Measurements from ENCODE around the gene NOTUM.

DNA sequence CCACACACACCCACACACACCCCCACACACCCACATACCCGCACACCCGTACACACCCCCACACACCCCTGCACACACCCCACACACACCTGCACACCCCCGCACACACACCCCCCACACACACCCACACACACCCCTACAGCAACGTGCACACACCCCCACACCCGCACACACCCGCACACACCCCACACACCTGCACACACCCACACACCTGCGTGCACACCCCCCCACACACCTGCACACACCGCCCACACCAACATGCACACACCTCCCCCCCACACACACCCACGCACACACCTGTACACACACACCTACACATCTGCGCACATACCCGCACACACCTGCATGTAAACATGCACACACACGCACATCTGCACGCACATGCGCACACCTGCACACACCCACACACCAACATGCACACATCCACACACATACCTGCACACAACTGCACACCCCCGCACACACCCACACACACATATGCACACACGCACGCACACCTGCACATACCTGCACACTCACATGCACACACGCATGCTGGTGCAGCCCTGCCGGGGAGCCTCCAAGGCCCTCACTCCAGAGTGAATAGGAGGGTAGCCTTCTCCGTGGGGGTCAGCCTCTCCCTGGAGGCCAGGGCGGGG is 23.9 kb upstream of the NOTUM start:
- TF ChIP-seq ZNF48 (tag by site-specific recombination; IDR thresholded peaks at IDR 0.05) (no peak), ZNF138 (tag by site-specific recombination; IDR thresholded peaks at IDR 0.05; ENCODE audit: borderline replicate concordance) (no peak), ZNF792 (tag by site-specific recombination; IDR thresholded peaks at IDR 0.05) (no peak), ELK4 (IDR thresholded peaks at IDR 0.05; ENCODE audit: borderline replicate concordance, low read depth, low read length) (no peak), ZNF777 (tag by site-specific recombination; IDR thresholded peaks at IDR 0.05; ENCODE audit: borderline replicate concordance) (no peak), ZNF830 (tag by site-specific recombination; IDR thresholded peaks at IDR 0.05; ENCODE audit: low read depth) (no peak), REST (tag by site-specific recombination; IDR thresholded peaks at IDR 0.05) (no peak)
- TF ChIP-seq, protein P1, sequence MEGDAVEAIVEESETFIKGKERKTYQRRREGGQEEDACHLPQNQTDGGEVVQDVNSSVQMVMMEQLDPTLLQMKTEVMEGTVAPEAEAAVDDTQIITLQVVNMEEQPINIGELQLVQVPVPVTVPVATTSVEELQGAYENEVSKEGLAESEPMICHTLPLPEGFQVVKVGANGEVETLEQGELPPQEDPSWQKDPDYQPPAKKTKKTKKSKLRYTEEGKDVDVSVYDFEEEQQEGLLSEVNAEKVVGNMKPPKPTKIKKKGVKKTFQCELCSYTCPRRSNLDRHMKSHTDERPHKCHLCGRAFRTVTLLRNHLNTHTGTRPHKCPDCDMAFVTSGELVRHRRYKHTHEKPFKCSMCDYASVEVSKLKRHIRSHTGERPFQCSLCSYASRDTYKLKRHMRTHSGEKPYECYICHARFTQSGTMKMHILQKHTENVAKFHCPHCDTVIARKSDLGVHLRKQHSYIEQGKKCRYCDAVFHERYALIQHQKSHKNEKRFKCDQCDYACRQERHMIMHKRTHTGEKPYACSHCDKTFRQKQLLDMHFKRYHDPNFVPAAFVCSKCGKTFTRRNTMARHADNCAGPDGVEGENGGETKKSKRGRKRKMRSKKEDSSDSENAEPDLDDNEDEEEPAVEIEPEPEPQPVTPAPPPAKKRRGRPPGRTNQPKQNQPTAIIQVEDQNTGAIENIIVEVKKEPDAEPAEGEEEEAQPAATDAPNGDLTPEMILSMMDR (tag by site-specific recombination; IDR thresholded peaks at IDR 0.05): no peak
- TF ChIP-seq, protein P2, sequence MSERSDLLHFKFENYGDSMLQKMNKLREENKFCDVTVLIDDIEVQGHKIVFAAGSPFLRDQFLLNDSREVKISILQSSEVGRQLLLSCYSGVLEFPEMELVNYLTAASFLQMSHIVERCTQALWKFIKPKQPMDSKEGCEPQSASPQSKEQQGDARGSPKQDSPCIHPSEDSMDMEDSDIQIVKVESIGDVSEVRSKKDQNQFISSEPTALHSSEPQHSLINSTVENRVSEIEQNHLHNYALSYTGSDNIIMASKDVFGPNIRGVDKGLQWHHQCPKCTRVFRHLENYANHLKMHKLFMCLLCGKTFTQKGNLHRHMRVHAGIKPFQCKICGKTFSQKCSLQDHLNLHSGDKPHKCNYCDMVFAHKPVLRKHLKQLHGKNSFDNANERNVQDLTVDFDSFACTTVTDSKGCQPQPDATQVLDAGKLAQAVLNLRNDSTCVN (tag by site-specific recombination; optimal IDR thresholded peaks at IDR 0.05): no peak
- TF ChIP-seq, protein P3, sequence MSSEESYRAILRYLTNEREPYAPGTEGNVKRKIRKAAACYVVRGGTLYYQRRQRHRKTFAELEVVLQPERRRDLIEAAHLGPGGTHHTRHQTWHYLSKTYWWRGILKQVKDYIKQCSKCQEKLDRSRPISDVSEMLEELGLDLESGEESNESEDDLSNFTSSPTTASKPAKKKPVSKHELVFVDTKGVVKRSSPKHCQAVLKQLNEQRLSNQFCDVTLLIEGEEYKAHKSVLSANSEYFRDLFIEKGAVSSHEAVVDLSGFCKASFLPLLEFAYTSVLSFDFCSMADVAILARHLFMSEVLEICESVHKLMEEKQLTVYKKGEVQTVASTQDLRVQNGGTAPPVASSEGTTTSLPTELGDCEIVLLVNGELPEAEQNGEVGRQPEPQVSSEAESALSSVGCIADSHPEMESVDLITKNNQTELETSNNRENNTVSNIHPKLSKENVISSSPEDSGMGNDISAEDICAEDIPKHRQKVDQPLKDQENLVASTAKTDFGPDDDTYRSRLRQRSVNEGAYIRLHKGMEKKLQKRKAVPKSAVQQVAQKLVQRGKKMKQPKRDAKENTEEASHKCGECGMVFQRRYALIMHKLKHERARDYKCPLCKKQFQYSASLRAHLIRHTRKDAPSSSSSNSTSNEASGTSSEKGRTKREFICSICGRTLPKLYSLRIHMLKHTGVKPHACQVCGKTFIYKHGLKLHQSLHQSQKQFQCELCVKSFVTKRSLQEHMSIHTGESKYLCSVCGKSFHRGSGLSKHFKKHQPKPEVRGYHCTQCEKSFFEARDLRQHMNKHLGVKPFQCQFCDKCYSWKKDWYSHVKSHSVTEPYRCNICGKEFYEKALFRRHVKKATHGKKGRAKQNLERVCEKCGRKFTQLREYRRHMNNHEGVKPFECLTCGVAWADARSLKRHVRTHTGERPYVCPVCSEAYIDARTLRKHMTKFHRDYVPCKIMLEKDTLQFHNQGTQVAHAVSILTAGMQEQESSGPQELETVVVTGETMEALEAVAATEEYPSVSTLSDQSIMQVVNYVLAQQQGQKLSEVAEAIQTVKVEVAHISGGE (tag by site-specific recombination; conservative IDR thresholded peaks at IDR 0.05; ENCODE audit: low read depth): no peak

All from HEK293 (cell line).